Keratinocyte (primary cell): ENCODE data around the gene APBB2. TPM values are rescaled to one million over a fixed set of nuclear protein-coding genes. Genes with fewer than 3 reads are reported as not detected.

Experiments
- DNase-seq: peaks from one replicate; pipeline ENCODE4 v3.0.0-alpha.2; 2011; ENCODE audit warnings: low read depth, missing footprints, low spot score
- FAIRE-seq: peaks from 2 replicates; lab custom pipeline; 2011; peaks lifted over from hg19 to GRCh38; lab: Jason Lieb, UNC
- H2AFZ ChIP-seq: 2 replicates; pipeline ENCODE4 v1.6.0; 2012; ENCODE audit warnings: low read length, control low read depth, inconsistent platforms; ENCODE audit not compliant: control insufficient read depth
- H3K27ac ChIP-seq: 2 replicates; pipeline ENCODE4 v1.5.1; 2011; ENCODE audit warnings: low read length; ENCODE audit not compliant: control insufficient read depth, insufficient read depth
- H3K27me3 ChIP-seq: 3 replicates; pipeline ENCODE4 v1.6.0; 2011; ENCODE audit warnings: low read length; ENCODE audit not compliant: control insufficient read depth, insufficient read depth; ENCODE audit errors: extremely low read depth
- H3K36me3 ChIP-seq, 2 experiments: 2 replicates in 1 of 2; 3 replicates in 1 of 2; pipeline ENCODE4 v1.5.1; 2011; ENCODE audit warnings: low read length in 2 of 2, mild to moderate bottlenecking in 1 of 2; ENCODE audit not compliant: control insufficient read depth in 2 of 2, insufficient read depth in 2 of 2; ENCODE audit errors: extremely low read depth in 1 of 2
- H3K4me1 ChIP-seq: 3 replicates; pipeline ENCODE4 v1.5.1; 2011; ENCODE audit warnings: low read length; ENCODE audit not compliant: control insufficient read depth, insufficient read depth; ENCODE audit errors: extremely low read depth
- H3K4me2 ChIP-seq: 3 replicates; pipeline ENCODE4 v1.6.0; 2011; ENCODE audit warnings: low read depth, low read length; ENCODE audit not compliant: control insufficient read depth, insufficient read depth; ENCODE audit errors: extremely low read depth
- H3K4me3 ChIP-seq, 3 experiments: fragments of 200-600 bp in 1 of 3; sonication (generic) in 1 of 3; 2 replicates in 2 of 3; 3 replicates in 1 of 3; pipeline ENCODE4 v1.5.1; 2011 to 2016; ENCODE audit warnings: low read length in 3 of 3, mild to moderate bottlenecking in 3 of 3, control low read depth in 2 of 3, inconsistent platforms in 1 of 3, low read depth in 1 of 3, mixed read lengths in 1 of 3, mixed run types in 1 of 3, moderate library complexity in 1 of 3; ENCODE audit not compliant: control insufficient read depth in 2 of 3, insufficient read depth in 2 of 3; ENCODE audit errors: extremely low read depth in 1 of 3
- H3K79me2 ChIP-seq: 2 replicates; pipeline ENCODE4 v1.6.0; 2012; ENCODE audit warnings: low read length; ENCODE audit not compliant: control insufficient read depth, insufficient read depth
- H3K9ac ChIP-seq: 3 replicates; pipeline ENCODE4 v1.6.0; 2011; ENCODE audit warnings: low read length; ENCODE audit not compliant: control insufficient read depth, insufficient read depth; ENCODE audit errors: extremely low read depth
- H3K9me1 ChIP-seq: 3 replicates; pipeline ENCODE4 v1.6.0; 2011; ENCODE audit warnings: low read length; ENCODE audit not compliant: control insufficient read depth, insufficient read depth; ENCODE audit errors: extremely low read depth
- H3K9me3 ChIP-seq: 2 replicates; pipeline ENCODE4 v1.5.1; 2012; ENCODE audit warnings: low read depth, low read length; ENCODE audit not compliant: control insufficient read depth
- H4K20me1 ChIP-seq: 3 replicates; pipeline ENCODE4 v1.6.0; 2011; ENCODE audit warnings: low read length; ENCODE audit not compliant: control insufficient read depth, insufficient read depth; ENCODE audit errors: extremely low read depth
- EZH2 ChIP-seq: IDR thresholded peaks from one replicate; pipeline ENCODE4 v1.6.1; 2012; ENCODE audit warnings: inconsistent platforms, mild to moderate bottlenecking, low read length, moderate library complexity
- dilution Hi-C: fragments of 300-500 bp; cut with MboI; formaldehyde crosslinking; loops from one replicate; pipeline ENCODE4 v1.7.0; 2020; ENCODE audit warnings: low sequenced_read_pairs; ENCODE audit not compliant: extremely low pct_ligation_motif_present
- polyA plus RNA-seq, 5 experiments: library from polyadenylated mRNA; depleted of rRNA in 3 of 5; stranded (reverse) in 3 of 5; stranded (forward) in 1 of 5; unstranded in 1 of 5; fragments of >200 nt; gene quantifications; 1 replicate in 1 of 5; 2 replicates in 3 of 5; 3 replicates in 1 of 5; pipeline versions ENCODE4 v1.2.1 to v1.2.3, GENCODE V29; 2011 to 2012; ENCODE audit warnings: missing spikeins in 2 of 5, low read depth in 1 of 5, low replicate concordance in 1 of 5
- TF ChIP-seq, protein P1 (sequence below), 3 experiments: IDR thresholded peaks in 1 of 3; conservative IDR thresholded peaks in 1 of 3; optimal IDR thresholded peaks in 1 of 3; 2 replicates in 2 of 3; 3 replicates in 1 of 3; pipeline versions ENCODE3 to v1.5.1; 2011; ENCODE audit warnings: low read length in 3 of 3, mild to moderate bottlenecking in 3 of 3, moderate library complexity in 2 of 3, control low read depth in 1 of 3, inconsistent platforms in 1 of 3; ENCODE audit not compliant: insufficient read depth in 2 of 3; ENCODE audit errors: extremely low read depth in 1 of 3

APBB2 gene
- polyA plus RNA-seq, 1 donor (not counting 4 experiments of a cell fraction or from before 2014, with no cell fraction given), result 57.3 TPM

DNA sequence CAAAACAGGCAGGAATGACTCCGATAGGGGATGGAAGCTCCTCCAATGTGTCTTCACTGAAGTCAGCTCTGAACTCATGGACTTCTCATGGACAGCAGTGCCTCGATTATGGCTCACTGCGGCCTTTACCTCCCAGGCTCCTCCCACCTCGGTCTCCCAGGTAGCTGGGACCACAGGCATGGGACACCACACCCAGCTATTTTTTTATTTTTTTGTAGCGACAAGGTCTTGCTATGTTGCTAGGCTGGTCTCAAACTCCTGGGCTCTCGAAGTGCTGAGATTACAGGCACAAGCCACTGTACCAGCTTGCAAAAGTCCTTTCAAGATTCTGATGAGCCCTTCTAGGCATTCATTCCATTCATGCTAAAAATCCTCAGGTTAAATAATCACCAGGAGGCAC, 283.1 kb downstream of the APBB2 start:
- no peak overlapping the region for H3K4me2 ChIP-seq
- FAIRE-seq (no peak), DNase-seq (no peak)

DNA sequence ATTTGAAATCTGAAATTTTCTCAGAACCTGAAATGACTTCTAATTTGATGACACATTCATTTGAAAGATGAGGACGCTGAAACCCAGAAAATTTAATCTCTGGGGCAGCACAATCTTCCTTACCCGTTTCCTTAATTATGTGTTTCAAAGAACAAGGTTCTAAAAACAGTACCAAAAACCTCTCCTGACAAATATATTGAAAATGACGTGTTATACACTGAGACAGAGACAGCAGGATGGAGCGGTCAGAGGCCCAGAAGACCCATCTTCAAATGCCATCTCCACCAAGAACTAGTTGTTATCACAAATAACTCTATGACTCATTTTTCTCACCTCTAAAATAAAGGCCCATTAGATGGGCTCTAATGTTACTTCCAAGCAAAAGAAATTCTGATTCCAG, 287.3 kb downstream of the APBB2 start:
- H3K9ac ChIP-seq, result no peak overlapping the region
- H3K79me2 ChIP-seq, result no peaks in the 10 kb centered on the region
- H3K4me3 ChIP-seq, result no peak overlapping the region
- dilution Hi-C loops, result no loop called here
- H3K9me1 ChIP-seq, result no peaks in the 10 kb centered on the region
- H3K27me3 ChIP-seq, result no peaks in the 10 kb centered on the region
- no peak overlapping the region for H3K4me2 ChIP-seq
- DNase-seq (no peak), FAIRE-seq (no peak)
- H3K36me3 ChIP-seq, result peaks cover 3 to 7% of the 10 kb centered on the region in 2 experiments
- H4K20me1 ChIP-seq, result no peaks in the 10 kb centered on the region
- TF ChIP-seq EZH2, result no peak
- TF ChIP-seq, protein P1, sequence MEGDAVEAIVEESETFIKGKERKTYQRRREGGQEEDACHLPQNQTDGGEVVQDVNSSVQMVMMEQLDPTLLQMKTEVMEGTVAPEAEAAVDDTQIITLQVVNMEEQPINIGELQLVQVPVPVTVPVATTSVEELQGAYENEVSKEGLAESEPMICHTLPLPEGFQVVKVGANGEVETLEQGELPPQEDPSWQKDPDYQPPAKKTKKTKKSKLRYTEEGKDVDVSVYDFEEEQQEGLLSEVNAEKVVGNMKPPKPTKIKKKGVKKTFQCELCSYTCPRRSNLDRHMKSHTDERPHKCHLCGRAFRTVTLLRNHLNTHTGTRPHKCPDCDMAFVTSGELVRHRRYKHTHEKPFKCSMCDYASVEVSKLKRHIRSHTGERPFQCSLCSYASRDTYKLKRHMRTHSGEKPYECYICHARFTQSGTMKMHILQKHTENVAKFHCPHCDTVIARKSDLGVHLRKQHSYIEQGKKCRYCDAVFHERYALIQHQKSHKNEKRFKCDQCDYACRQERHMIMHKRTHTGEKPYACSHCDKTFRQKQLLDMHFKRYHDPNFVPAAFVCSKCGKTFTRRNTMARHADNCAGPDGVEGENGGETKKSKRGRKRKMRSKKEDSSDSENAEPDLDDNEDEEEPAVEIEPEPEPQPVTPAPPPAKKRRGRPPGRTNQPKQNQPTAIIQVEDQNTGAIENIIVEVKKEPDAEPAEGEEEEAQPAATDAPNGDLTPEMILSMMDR (optimal IDR thresholded peaks at IDR 0.05 in 1 of 3, IDR thresholded peaks at IDR 0.05 in 1 of 3, conservative IDR thresholded peaks at IDR 0.05 in 1 of 3; ENCODE audit: extremely low read depth in 1 of 3, insufficient read depth in 2 of 3, low read length in 3 of 3), result no peak
- H2AFZ ChIP-seq, result no peak overlapping the region
- H3K9me3 ChIP-seq, result no peaks in the 10 kb centered on the region
- no peak overlapping the region for H3K27ac ChIP-seq
- peaks cover 5% of the 10 kb centered on the region for H3K4me1 ChIP-seq

More for the DNA sequence above, 283.1 kb downstream of the APBB2 start:
- dilution Hi-C loops, result no loop called here
- Histone ChIP-seq H3K4me3 (no peak overlapping the region), H3K9me3 (no peaks in the 10 kb centered on the region), H3K36me3 (peaks cover 3 to 9% of the 10 kb centered on the region in 2 experiments), H4K20me1 (no peaks in the 10 kb centered on the region), H3K9me1 (no peaks in the 10 kb centered on the region), H3K27ac (no peak overlapping the region), H3K27me3 (no peaks in the 10 kb centered on the region), H3K4me1 (peaks cover 10% of the 10 kb centered on the region), H3K79me2 (no peaks in the 10 kb centered on the region), H2AFZ (no peak overlapping the region), H3K9ac (no peak overlapping the region)
- TF ChIP-seq, protein P1 (optimal IDR thresholded peaks at IDR 0.05 in 1 of 3, IDR thresholded peaks at IDR 0.05 in 1 of 3, conservative IDR thresholded peaks at IDR 0.05 in 1 of 3; ENCODE audit: extremely low read depth in 1 of 3, insufficient read depth in 2 of 3, low read length in 3 of 3), result no peak
- TF ChIP-seq EZH2, result no peak
